Osteocyte (in vitro differentiated cells): ENCODE measurements around the gene HYAL3. TPM values are rescaled to one million over a fixed set of nuclear protein-coding genes. Genes with fewer than 3 reads are reported as not detected.

Experiments used
- DNase-seq: peaks from one replicate; pipeline ENCODE4 v3.0.0; 2021; ENCODE audit warnings: mixed read lengths; ENCODE audit not compliant: unreplicated experiment; ENCODE audit errors: extremely low spot score
- H3K27ac Mint-ChIP-seq: one replicate; pipeline ENCODE4 v1.8.0; 2021; ENCODE audit warnings: mild to moderate bottlenecking, mixed read lengths; ENCODE audit not compliant: unreplicated experiment
- H3K27me3 Mint-ChIP-seq: one replicate; pipeline ENCODE4 v1.8.0; 2021; ENCODE audit warnings: mixed read lengths; ENCODE audit not compliant: unreplicated experiment
- H3K36me3 Mint-ChIP-seq: one replicate; pipeline ENCODE4 v1.8.0; 2021; ENCODE audit warnings: mixed read lengths; ENCODE audit not compliant: unreplicated experiment
- H3K4me1 Mint-ChIP-seq: one replicate; pipeline ENCODE4 v1.8.0; 2021; ENCODE audit warnings: mixed read lengths; ENCODE audit not compliant: unreplicated experiment
- H3K4me3 Mint-ChIP-seq: one replicate; pipeline ENCODE4 v1.8.0; 2021; ENCODE audit warnings: mild to moderate bottlenecking, moderate library complexity, mixed read lengths; ENCODE audit not compliant: unreplicated experiment
- H3K9me3 Mint-ChIP-seq: one replicate; pipeline ENCODE4 v1.8.0; 2021; ENCODE audit warnings: mixed read lengths; ENCODE audit not compliant: unreplicated experiment
- total RNA-seq: library from RNA; stranded (reverse); gene quantifications from 2 replicates; pipeline ENCODE4 v1.2.1, GENCODE V29; 2021
- TF ChIP-seq, protein P1 (sequence below): fragments of 200-600 bp; sonication (generic); IDR thresholded peaks from 2 replicates; pipeline ENCODE4 v1.5.0; 2021; ENCODE audit warnings: antibody characterized with exemption, mild to moderate bottlenecking, moderate library complexity

HYAL3 gene
- total RNA-seq, 1 donor from 2014 or later = 2.3 TPM

DNA sequence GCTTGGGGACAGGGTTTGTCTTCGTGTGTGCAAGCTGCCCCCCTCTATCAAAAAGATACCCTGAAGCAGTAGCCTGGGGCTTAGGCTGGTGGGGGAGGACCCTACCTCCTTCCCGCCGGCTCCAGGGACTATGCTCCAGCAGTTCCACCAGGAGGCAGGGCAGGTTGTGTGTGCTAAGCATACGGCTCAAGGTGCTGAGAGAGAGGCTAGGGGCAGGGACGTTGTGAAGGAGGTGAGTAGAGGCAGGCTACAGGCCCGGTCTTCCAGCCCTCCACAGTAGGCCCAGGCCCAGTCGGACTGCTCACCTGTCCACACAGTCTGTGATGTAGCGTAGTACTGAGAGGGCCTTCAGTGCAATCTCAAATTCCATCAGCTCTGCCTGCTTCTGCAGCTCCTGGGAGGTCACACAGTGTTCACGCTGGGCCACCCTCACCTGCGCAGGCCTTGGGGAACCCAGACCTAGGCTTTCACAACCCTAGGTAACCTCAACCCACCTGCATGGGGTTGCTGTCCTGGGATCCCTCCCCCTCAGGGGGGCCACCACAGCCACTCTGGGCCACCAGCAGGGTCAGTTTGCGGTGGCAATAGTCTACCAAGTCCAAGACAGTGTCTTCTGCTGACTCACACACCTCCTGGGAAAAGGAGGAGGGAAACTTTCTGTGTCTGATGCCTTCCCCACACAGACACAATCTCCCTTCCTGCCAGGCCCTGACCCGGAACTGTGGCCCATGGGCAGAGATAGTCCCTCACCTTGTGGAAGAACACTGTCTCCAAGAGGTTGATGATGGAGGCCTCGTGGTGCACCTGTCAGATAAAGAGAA, 43.8 kb upstream of the HYAL3 start:
- Mint-ChIP-seq H3K27me3 (no peaks in the 10 kb centered on the region), H3K36me3 (no peaks in the 10 kb centered on the region), H3K27ac (no peak overlapping the region), H3K4me3 (no peak overlapping the region), H3K4me1 (peaks cover 30% of the 10 kb centered on the region), H3K9me3 (no peaks in the 10 kb centered on the region)
- TF ChIP-seq, protein P1, sequence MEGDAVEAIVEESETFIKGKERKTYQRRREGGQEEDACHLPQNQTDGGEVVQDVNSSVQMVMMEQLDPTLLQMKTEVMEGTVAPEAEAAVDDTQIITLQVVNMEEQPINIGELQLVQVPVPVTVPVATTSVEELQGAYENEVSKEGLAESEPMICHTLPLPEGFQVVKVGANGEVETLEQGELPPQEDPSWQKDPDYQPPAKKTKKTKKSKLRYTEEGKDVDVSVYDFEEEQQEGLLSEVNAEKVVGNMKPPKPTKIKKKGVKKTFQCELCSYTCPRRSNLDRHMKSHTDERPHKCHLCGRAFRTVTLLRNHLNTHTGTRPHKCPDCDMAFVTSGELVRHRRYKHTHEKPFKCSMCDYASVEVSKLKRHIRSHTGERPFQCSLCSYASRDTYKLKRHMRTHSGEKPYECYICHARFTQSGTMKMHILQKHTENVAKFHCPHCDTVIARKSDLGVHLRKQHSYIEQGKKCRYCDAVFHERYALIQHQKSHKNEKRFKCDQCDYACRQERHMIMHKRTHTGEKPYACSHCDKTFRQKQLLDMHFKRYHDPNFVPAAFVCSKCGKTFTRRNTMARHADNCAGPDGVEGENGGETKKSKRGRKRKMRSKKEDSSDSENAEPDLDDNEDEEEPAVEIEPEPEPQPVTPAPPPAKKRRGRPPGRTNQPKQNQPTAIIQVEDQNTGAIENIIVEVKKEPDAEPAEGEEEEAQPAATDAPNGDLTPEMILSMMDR = no peak
- no peak for DNase-seq

DNA sequence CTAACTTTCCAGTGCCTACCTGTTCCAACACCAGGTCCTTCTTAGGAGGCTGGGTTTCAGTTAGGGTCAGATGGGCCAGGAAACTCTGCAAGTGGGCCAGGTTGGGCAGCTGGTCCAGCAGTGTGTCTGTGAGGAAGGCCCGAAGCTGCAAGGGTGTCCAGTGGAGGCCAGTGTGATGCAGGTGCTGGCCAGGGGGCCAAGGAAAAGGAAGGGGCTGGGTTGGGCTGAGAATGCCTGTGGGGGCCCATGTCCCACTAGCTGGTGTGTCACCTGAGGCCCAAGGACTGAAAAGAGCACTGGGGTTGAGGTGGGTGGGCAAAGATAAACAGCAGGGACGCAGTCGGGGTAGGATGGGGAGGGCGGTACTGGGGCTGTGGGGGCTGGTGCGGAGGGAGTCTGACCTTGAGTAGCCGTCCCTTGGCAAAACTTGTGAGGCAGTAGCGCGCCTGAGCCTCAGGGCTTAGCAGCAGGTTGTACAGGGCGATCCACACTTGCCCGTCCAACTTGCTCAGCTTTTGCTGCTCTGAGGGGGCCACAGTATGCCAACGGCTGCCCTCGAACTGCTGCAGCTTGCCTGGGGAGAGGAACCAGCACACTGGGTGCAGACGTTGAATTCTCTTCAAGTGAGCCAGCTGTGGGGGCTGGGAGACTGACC, 42.9 kb upstream of the HYAL3 start:
- Mint-ChIP-seq H3K4me1 (peaks cover 30% of the 10 kb centered on the region), H3K36me3 (no peaks in the 10 kb centered on the region), H3K27ac (no peak overlapping the region), H3K9me3 (no peaks in the 10 kb centered on the region), H3K4me3 (no peak overlapping the region), H3K27me3 (no peaks in the 10 kb centered on the region)
- no peak for DNase-seq
- TF ChIP-seq, protein P1 = no peak

DNA sequence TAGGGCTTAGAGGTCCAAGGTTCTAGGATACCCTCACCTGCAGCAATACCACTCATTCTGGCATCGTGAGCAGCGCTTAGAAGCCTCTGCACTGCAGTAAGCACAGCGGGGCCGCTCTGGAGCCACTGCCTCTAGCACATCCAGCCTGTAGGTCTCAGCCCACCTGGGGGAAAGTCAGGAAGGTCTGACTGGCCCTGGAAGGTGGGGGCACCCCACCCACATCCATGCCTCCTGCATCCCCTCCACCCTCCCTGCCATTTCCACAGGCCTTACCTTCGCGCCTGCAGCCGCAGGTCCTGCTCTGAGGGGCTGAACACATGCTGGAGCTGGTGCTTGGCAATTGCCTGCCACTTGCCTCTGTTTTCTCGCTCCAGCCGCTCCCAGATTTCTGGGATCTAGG, 42.3 kb upstream of the HYAL3 start:
- TF ChIP-seq, protein P1 = no peak
- H3K27me3 Mint-ChIP-seq = no peaks in the 10 kb centered on the region
- no peak overlapping the region for H3K4me3 Mint-ChIP-seq
- H3K36me3 Mint-ChIP-seq = no peaks in the 10 kb centered on the region
- no peak overlapping the region for H3K27ac Mint-ChIP-seq
- no peaks in the 10 kb centered on the region for H3K9me3 Mint-ChIP-seq
- H3K4me1 Mint-ChIP-seq = peaks cover 30% of the 10 kb centered on the region
- DNase-seq = no peak

DNA sequence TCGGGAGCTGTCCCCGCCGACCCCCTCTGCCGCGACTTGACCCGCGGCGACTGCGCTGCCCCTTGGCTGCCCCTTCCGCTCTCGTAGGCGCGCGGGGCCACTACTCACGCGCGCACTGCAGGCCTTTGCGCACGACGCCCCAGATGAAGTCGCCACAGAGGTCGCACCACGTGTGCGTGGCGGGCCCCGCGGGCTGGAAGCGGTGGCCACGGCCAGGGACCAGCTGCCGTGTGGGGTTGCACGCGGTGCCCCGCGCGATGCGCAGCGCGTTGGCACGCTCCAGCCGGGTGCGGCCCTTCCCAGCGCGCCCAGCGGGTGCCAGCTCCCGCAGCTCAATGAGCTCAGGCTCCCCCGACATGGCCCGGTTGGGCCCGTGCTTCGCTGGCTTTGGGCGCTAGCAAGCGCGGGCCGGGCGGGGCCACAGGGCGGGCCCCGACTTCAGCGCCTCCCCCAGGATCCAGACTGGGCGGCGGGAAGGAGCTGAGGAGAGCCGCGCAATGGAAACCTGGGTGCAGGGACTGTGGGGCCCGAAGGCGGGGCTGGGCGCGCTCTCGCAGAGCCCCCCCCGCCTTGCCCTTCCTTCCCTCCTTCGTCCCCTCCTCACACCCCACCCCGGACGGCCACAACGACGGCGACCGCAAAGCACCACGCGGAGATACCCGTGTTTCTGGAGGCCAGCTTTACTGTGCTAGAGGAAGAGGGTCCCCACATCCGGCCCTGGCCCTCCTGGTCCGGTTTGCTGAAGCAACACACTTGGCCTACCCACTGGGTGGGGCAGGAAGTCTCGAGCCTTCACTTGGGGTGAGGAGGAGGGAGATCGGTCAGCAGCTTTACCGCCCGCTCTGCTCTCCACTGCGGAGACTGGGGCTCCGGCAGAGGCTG, 41.5 kb upstream of the HYAL3 start, which contains the start of gene RASSF1:
Gene RASSF1 (minus strand): TSS at position 389 of the 882 bp plus-strand sequence. CDS start 31 bp downstream, at position 358.
- Mint-ChIP-seq H3K27ac (peak within 1 kb of the TSS; percentile 73), H3K36me3 (no peaks in the 10 kb centered on the region), H3K27me3 (no peaks in the 10 kb centered on the region), H3K9me3 (no peaks in the 10 kb centered on the region), H3K4me3 (peak within 1 kb of the TSS; percentile 87), H3K4me1 (peaks cover 35% of the 10 kb centered on the region)
- TF ChIP-seq, protein P1 = no peak
- no peak for DNase-seq
